HG03139 (cell line): ENCODE data around the gene EYS.
"Not testable (repeated sequence)": the region's sequence is repeated elsewhere in the genome, so short reads cannot be mapped to it uniquely, and the experiment has no call there.

ENCODE experiments used
- ATAC-seq: cut with Tn5 transposase; IDR thresholded peaks from one replicate; pipeline ENCODE4 v1.9.1; 2021; ENCODE audit not compliant: unreplicated experiment

EYS gene

DNA sequence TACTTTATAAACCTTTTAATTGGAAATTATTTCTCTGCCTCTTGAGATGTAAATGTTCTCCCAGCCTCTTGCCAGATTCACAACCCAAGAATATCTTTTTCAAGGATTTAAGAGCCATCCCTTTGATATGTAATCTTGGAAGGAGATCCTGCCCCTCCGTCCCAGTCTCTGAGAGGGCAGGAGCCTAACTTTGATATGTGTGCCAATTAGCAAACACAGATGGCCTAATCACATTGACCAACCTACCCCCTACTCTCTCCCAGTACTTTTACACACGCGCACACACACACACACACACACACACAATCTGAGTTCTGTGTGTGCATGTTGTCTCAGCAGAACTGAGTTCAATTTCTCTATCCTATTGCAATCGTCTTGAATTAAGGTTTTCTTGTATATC is 1447.7 kb downstream of the EYS start:
- no peak for ATAC-seq

DNA sequence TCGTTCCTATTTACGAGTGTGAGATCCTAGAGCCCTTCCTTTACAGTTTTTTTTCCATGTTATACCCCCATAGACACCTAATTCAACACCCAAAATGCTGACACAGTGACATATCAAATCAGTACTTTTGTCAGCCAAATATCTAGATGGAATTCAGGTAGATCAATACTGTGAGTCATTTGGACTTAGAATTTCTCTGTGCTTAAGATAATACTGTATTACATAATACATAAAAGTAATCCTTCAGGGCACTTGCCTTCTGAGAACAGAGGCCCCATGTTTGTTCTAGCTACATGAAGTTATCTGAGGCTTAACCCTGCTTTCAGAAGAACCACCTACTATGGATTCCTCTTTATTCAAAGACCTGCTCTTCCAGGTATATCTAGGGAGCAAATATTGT is 1448.3 kb downstream of the EYS start:
- ATAC-seq, result no peak

DNA sequence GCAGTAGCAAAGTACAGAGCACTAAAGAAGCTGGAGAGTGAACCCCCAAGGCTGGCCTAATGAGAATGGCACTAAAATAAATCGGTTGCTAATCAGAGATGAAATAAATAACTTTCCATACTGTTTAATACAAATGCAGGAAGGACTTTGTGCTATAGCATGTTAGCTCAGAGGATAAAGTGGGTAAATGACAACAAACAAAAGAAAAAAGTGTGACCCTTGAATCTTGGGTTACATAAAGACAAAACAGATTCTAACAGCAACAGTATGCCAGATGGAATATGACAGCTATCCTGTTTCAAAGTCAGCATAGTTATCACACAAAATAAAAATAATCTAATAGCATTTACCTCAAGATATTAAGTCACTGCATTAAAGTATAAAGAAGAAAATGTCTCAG is 1448.7 kb downstream of the EYS start:
- no peak for ATAC-seq

DNA sequence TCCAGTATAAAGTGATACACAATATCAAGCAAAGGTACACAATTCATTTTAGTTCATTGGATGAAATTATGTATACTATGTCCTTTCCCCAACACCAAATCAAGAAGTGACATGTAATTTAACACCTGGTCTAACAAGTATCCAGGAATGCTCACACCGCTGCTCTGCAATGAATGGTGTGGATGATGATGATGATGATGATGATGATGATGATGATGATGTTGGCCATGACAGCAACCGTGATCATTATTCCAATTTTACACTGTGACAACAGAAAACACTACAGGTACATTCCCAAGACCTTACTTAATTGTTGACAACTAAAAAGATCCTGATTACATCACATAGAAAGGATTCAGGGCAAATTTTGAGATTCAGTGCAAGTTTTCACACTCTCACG is 1449.4 kb downstream of the EYS start:
- ATAC-seq, result no peak

DNA sequence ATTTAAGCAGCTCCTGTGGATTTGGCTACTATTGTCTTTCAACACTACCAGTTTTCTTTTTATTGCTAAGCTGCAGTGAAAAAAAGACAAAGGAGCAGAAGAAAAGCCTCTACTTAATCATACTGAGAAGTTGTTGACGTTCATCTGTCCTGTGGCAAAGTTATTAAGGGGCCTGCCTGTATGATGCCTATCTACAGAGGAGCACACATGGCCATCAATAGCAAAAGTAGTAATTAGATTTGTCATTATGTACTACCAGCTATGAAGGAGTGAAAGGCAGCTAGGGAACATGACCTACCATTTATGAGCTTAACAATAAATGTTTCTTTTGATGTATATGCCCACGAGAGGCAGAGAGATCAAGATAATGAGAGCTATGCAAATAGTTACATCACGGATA is 1450.5 kb downstream of the EYS start:
- no peak for ATAC-seq

DNA sequence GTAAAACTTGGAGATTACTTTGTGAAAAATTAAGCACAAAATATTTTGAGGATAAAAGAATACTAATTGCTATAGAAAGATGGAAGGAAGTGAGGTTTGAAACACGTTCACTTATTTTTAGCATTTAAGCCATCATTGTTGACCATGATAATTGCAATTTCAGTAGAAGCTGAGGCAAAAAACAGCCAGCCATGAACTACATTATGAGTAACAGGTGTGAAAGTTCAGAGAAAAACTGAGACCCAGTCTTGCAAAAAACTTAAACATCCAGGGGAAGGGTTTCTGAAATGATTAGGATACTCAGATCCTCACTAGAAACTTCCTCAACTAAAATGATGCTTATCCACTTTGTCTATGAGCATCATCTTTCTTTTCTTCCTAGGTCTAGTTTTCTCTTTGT is 1452.0 kb downstream of the EYS start:
- ATAC-seq, result no peak

DNA sequence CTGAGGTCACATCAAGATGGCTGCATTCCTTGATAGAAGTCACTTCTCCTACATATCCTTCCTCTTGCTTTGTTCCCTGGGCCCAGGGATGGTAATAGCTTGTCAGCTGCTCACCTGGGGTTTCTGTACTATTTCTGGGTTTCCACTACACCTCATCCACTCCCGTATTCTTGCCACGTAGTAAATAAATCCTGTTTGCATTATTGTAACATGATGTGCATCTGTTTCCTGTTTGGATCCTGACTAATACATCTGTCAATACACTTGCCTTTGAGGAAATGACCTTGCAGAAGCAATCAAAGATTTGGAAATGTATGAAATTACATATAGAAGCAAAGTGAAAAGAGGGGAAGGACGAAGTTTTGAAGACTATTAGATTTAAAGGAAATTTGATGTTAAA is 1452.5 kb downstream of the EYS start:
- no peak for ATAC-seq

DNA sequence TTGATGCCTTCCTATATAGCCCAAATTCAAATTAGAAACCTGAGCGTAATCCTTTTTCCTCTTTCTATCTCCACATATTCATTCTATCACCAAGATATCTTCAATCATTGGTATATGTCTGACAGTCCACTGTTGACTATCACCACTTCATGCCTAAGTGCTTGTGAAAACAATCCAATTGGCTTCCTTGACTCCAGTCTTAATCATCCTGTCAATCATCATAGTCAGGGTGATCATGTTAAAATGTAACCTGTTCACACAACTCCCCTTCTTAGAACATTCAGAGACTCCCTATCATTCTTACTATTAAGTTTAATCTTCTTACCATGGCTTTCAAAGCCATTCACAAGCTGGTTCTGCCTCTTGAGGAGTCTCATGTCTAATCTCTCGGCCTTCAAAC is 1454.8 kb downstream of the EYS start:
- no peak for ATAC-seq

DNA sequence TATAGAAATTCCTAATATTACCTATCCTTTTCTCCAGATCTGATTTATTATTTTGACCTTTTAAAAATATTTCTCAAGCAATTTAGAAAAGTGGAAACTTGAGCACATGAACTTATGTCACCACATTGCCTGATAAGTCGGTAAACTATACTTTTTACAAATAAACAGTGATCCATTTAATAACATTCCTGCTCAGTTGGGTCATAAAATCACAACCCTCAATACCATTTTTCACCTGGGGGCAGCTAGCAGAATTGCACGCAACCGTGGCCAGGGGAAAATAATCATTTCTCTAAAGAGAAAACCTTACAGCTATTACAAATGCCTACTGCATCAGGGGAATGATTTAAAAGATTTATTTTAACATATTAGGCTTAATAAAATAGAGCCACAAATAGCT is 1456.9 kb downstream of the EYS start:
- no peak for ATAC-seq

DNA sequence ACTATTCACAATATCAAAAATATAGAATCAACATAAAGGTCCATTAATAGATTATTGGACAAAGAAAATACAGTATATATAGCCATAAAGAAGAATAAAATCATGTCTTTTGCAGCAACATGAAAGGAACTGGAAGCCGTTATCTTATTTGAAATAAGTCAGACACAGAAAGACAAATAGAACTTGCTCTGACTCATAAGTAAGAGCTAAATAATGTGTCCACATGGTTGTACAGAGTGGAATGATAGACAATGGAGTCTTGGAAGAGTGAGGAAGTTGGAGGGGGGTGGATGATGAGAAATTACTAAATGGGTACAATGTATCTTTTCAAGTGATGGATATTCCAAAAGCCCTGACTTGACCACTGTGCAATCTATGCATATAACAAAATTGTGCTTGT is 1457.9 kb downstream of the EYS start:
- no peak for ATAC-seq

DNA sequence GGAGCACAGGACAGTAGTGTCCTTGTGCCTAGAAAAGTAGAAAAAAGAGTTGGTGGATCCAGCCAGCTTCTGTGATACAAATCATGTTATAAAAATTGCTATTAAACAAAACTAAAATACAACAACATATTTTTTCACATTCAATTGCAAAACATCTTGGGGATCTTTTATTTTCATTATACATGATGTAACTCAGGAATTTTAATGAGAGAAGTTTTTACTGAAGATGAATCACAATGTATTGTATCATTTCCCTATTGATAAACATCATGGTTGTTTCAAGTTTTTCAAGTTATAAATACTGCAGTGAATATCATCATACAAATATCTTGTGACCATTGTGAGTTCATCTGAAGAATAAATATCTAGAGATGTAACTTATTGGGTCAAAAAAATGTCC is 1463.4 kb downstream of the EYS start:
- ATAC-seq, result no peak

DNA sequence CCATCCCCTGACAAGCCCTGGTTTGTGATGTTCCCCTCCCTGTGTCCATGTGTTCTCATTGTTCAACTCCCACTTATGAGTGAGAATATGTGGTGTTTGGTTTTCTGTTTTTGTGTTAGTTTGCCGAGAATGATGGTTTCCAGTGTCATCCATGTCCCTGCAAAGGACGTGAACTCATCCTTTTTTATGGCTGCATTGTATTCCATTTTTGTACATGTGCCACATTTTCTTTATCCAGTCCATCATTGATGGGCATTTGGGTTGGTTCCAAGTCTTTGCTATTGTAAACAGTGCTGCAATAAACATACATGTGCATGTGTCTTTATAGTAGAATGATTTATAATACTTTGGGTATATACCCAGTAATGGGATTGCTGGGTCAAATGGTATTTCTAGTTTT is 1468.1 kb downstream of the EYS start:
- ATAC-seq, result not testable (repeated sequence)

DNA sequence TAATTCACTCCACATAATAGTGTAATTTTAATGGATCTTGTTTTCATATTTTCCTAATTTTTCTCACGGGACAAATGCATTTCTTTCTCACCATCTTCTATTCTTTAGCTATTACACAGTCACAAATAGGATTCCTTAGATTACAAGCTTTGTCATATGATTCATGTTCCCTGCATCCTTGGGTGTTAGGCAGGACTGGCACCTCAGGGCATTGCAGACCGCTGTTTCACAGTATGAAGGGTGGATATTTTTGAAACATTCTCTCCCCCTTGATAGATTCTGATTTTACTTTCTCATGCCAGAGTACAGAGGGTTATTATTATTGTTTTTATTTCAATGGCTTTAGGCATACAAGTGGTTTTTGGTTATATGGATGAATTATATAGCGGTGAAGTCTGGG is 1469.0 kb downstream of the EYS start:
- ATAC-seq, result no peak

DNA sequence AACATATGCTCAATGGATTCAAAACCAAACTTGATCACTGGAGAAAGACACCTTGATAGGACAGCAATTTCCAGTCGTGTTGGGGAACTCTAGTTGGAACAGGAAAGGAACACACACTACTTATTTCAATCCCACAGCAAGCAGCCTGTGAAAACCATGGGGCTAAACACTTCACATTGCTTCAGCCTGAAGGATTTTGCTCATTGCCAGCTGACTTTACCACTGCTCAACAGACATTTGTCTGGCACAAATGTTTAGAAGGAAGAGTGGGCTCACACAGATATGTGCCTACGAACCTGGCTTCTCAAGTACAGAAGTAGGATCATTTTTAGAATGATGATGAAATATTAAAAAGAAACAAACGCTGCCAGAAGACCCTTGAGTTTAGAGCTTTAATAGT is 1473.3 kb downstream of the EYS start:
- no peak for ATAC-seq

DNA sequence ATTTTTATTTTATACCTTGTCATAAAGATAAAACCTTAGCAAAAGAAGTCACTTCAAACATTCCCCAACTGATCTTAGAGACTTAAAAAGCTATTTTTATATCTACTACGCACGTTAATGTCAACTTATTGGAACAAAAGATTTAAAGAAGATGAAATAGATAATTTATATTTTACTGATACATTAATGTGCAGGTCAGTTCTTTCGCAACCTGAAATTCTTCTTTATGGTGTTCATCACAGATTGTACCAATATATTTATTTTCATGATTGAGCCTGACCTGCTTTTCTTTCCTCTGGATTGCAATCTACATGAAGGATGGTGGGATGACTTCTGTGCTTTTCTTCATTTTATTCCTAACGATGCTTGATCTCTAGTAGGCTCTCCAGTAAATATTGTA is 1475.1 kb downstream of the EYS start:
- ATAC-seq, result no peak

DNA sequence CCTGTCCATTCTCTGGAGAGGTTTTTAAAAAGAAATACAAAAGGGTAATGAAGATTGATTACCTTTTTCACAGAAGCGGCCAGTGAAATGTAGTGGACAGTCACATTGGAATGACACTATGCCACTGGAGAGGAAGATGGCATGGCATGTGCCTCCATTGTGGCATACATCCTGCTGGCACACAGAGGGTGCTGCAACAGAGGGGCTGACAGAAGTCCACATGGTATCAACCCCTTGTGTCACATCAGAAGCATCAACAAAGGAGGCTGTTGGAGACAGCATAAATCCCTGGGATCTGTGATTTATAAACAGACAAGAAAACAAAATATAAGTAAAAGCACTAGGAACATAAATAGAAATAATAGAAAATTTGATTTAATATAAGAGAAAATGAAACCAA is 1476.5 kb downstream of the EYS start:
- ATAC-seq, result no peak

DNA sequence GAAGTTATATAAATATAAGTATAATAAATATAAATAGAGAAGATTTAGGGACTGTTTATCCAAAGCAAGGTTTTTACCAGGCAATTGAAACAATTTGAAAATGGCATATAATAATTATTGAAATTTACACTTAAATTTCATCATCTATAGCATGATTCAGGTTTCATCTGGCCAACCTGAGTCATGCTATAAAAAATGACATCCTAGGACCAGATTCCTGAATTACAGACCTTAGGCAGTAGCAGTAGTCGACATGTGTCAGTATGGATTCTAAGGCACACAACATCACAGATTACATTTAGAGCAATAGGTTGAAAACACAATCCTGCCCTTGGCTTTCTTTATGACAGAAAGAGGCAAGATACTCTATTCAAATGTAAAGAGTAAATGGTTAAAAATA is 1479.2 kb downstream of the EYS start:
- no peak for ATAC-seq

DNA sequence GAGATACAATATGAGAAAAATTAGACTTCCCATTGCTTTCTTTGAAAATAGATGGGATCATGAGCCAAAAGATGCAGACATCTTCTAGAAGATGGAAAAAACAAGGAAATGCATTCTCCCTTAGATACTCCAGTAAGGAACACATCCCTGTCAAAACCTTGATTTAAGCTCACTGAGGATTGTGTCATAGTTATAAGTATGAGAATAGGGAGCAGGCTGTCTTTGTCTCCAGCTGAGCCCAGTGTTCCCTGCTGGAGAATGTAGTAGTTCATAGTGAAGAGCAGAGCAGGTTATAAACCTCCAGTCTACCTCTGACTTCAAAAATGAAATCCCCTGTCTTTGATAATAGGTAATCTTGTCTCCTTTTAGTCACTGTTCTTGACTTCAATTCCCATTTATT is 1481.5 kb downstream of the EYS start:
- no peak for ATAC-seq

DNA sequence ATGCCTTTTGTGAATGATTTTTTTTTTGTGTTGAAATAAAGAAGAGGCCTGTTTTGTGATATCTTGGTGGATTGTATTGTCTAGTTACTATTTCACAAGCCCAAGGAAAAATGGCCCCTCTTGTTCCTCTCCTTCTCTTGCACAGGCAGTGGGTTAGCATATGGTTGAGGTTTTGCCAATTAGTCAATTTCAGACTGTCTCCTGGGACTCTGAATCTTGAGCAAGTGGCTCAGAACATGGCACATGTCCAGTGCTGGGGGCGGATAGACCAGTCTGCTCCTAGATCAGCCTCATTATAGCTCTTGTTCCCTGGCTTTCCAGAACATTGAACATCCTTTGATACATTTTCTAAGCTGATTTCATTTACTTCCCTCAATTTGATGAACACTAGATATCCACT is 1482.2 kb downstream of the EYS start:
- no peak for ATAC-seq

DNA sequence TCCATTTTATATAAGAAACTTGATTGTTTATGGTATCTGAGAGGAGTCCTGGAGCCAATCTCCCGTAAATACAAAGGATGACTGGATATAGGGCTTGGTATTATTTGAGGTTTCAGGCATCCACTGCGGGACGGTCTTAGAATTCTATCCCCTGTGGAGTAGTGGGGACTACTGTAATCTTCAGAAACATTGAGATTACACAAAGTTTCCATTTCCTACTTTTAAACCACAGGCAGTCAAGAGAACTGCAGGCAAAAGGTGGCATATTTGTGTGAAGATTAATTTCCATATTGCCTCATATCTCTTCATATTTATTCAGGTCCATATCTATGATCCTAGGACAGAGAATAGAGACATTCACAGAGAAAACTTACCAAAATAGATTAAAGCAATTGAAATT is 1485.2 kb downstream of the EYS start:
- no peak for ATAC-seq

DNA sequence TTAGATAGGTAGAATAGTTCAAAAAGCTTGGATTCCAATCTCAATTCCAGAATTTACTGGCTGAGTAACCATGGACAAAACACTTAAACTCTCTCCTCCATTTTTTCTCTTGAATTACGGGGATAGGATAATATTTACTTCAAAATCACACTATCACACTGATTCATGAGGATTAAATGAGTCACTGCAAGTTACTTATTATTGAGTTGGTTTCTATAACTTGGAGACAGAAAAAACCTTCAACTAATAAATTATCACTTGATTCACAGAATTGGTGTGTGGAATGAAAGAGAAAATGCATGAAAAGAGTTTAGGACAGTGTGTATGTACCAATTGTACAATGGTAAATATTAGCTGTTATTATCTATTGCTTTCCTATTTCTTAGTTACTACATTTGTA is 1486.2 kb downstream of the EYS start:
- no peak for ATAC-seq

DNA sequence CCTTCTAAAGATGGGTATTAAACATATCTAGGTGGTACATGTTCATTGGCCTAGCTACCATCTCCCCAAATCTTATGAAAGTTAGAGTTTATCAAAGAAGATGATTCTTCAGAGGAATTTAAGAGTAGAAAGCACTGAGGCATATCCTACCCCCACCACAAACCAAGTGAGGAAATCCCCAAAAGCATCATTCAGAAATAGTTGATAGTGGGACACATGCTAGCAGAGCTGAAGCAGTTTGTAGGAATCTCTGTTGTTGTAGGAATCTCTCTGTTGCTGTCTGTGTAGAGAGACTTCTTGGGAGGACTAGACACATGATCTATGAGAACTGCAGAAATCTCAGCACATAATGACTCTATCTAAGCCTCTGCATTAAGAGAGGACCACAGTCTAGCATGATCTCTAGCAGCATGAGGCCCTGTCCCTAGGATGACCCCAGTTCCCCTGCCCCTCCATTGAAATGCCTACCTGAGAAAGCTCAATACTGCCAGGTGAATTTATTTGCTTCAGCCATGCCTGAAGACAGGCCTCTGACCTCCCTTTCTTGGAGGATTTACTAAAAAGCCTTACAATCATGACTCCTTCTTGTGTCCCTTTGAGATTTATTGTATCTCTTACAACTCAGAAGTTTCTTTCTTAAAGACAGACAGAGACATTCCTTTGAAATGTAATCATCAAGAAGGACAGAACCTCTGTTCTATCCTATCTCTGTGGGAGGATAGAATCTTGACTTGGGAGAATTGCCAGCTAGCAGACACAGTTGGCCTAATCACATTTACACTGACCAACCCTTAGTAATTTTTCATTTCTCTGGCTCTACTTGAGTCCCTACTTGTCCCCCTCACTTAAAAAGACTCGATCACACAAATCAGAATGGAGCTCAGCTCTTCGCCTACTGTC is 1489.1 kb downstream of the EYS start:
- no peak for ATAC-seq

DNA sequence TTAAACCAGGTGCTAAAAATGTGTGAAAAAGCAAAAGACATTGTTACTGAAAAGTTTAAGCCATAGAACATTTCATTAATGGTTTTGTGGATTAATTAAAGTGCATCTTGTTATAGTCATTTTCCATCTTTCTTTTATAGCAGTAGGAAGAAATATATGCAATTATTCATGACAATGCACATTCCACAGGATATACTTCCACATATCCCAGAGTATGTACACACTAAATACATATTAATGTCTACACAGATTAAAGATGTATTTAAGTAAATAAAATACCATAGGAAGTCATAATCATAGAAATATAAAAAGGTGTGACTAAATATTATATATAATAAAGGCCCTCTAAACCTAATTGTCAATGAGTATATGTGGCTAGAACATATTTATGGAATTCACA is 1492.7 kb downstream of the EYS start:
- ATAC-seq, result no peak
